B cell (primary cell): ENCODE results near the gene C17orf114.

Source experiments
- CTCF ChIP-seq: fragments of 200-600 bp; IDR thresholded peaks from one replicate; pipeline ENCODE4 v1.8.0; 2022; ENCODE audit warnings: antibody characterized with exemption, mild to moderate bottlenecking
- EZH2 ChIP-seq: IDR thresholded peaks from 2 replicates; pipeline ENCODE4 v1.6.1; 2012; ENCODE audit warnings: borderline replicate concordance, low read depth, mild to moderate bottlenecking, moderate library complexity, low read length; ENCODE audit not compliant: insufficient read depth, poor library complexity, severe bottlenecking

- TF ChIP-seq CTCF (no peak), EZH2 (no peak)
These were observed 13.0 kb upstream of the C17orf114 start for GRCh38 chr17:4815043-4815675.
